ENCODE results near the gene WDR18.

The WDR18 gene

GRCh38 chr19:1017115-1017905 lies 33.2 kb downstream of the WDR18 start:
- TF ChIP-seq, protein P1, sequence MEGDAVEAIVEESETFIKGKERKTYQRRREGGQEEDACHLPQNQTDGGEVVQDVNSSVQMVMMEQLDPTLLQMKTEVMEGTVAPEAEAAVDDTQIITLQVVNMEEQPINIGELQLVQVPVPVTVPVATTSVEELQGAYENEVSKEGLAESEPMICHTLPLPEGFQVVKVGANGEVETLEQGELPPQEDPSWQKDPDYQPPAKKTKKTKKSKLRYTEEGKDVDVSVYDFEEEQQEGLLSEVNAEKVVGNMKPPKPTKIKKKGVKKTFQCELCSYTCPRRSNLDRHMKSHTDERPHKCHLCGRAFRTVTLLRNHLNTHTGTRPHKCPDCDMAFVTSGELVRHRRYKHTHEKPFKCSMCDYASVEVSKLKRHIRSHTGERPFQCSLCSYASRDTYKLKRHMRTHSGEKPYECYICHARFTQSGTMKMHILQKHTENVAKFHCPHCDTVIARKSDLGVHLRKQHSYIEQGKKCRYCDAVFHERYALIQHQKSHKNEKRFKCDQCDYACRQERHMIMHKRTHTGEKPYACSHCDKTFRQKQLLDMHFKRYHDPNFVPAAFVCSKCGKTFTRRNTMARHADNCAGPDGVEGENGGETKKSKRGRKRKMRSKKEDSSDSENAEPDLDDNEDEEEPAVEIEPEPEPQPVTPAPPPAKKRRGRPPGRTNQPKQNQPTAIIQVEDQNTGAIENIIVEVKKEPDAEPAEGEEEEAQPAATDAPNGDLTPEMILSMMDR (IDR thresholded peaks at IDR 0.05; ENCODE audit: low read depth, low read length), result no peak
- DNase-seq (ENCODE audit: extremely low read depth, low read depth), result no peak

- TF ChIP-seq, protein P1 (IDR thresholded peaks at IDR 0.05; ENCODE audit: low read depth, low read length), result no peak
- no peak for DNase-seq (ENCODE audit: extremely low read depth, low read depth)
Observed at GRCh38 chr19:1017906-1018305, 33.8 kb downstream of the WDR18 start.

DNA sequence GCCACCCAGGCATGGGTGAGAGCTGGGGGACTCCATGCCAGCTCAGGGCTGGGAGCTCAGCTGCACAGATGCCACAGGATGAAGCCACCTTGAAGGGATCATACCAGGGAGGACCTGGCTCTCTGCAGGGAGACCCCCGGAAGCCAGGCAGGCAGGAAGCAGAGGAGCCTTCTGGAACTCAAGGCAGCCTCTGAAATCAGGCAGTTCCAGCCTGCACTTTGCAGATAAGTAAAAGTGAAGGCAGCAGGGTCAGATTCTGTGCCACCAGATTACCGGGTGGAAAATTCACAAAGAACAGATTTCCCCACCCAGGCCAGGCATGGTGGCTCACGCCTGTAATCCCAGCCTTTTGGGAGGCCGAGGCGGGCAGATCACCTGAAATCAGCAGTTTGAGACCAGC lies 34.2 kb downstream of the WDR18 start:
- TF ChIP-seq, protein P1 (IDR thresholded peaks at IDR 0.05; ENCODE audit: low read depth, low read length), result no peak
- no peak for DNase-seq (ENCODE audit: extremely low read depth, low read depth)

- DNase-seq (ENCODE audit: extremely low read depth, low read depth), result no peak
- TF ChIP-seq, protein P1 (IDR thresholded peaks at IDR 0.05; ENCODE audit: low read depth, low read length), result no peak
Observed at GRCh38 chr19:1018932-1019615, 34.9 kb downstream of the WDR18 start.

GRCh38 chr19:1019616-1019961 lies 35.4 kb downstream of the WDR18 start:
- TF ChIP-seq, protein P1 (IDR thresholded peaks at IDR 0.05; ENCODE audit: low read depth, low read length), result no peak
- no peak for DNase-seq (ENCODE audit: extremely low read depth, low read depth)

DNA sequence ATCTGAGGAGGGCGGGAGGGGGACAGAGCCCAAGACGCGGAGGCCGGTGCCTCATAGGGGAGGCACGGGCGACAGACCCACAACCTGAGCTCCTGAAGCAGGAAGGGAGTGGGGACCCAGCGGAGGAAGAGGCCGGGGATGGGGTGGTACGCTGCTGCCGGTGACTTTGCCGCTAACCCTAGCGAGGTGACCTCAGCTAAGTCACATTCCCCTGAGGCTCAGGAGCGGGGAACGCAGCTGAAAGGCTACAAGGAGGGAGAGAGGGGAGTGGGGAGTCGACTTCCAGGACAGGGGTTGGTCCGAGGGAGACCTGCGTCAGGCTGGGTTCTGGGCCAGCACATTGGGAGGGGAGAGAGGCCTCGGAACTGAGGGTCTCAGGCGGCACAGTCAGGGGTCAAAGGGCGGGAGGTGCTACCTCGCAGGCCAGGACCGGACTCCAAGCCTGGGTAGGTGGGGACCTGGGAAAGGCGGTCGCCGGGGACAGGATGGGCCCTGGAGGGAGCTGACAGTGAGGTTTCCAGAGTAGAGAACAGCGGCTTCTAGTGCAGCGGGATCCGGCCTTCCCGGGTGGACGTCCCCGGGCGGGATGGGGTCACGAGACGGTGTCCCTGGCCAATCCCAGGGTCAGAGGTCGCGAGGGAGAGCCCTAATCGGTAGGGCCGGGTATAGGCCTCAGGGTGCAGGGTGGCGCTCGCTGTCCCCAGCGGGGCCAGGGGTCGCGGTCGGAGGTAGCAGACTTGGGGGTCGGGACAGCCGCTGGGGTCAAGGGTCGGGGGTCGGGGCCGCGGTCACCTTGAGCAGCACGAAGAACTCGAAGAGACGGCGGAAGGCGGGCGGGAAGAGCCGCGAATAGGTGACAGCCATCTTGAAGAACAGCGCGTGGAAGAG lies 36.1 kb downstream of the WDR18 start:
- no peak for DNase-seq (ENCODE audit: extremely low read depth, low read depth)

More for the DNA sequence above, 36.1 kb downstream of the WDR18 start:
- TF ChIP-seq, protein P1 (IDR thresholded peaks at IDR 0.05; ENCODE audit: low read depth, low read length), result no peak

All from AG09319 (cell line).